Neural cell (in vitro differentiated cells): ENCODE results near the gene ZNF175. TPM values are rescaled to one million over a fixed set of nuclear protein-coding genes. Genes with fewer than 3 reads are reported as not detected.

Experiments
- H2AFZ ChIP-seq: fragments of 200-600, 300-800 bp; sonication (generic), shearing (Covaris generic); 2 replicates; pipeline ENCODE4 v1.6.0; 2014; ENCODE audit warnings: low read depth, mild to moderate bottlenecking, antibody characterized with exemption, low read length, moderate library complexity
- H3F3A ChIP-seq: fragments of 200-600 bp; shearing (Covaris generic); 2 replicates; pipeline ENCODE4 v1.6.1; 2016; ENCODE audit warnings: mild to moderate bottlenecking, moderate library complexity, mixed read lengths, antibody characterized with exemption, low read length; ENCODE audit not compliant: insufficient read depth, poor library complexity, severe bottlenecking
- H3K27ac ChIP-seq: fragments of 200-600, 300-800 bp; sonication (generic), shearing (Covaris generic); 2 replicates; pipeline ENCODE4 v1.5.1; 2014; ENCODE audit warnings: mild to moderate bottlenecking, low read length, moderate library complexity
- H3K27me3 ChIP-seq: fragments of 300-800, 200-600 bp; sonication (generic), shearing (Covaris generic); 2 replicates; pipeline ENCODE4 v1.6.0; 2014; ENCODE audit warnings: mild to moderate bottlenecking, low read depth, low read length, moderate library complexity; ENCODE audit not compliant: insufficient read depth
- H3K36me3 ChIP-seq: fragments of 300-800, 200-600 bp; sonication (generic), shearing (Covaris generic); 2 replicates; pipeline ENCODE4 v1.5.1; 2014; ENCODE audit warnings: mild to moderate bottlenecking, antibody characterized with exemption, low read length, moderate library complexity; ENCODE audit not compliant: insufficient read depth
- H3K4me2 ChIP-seq: fragments of 300-800, 200-600 bp; sonication (generic), shearing (Covaris generic); 2 replicates; pipeline ENCODE4 v1.6.0; 2014; ENCODE audit warnings: mild to moderate bottlenecking, low read length
- H3K4me3 ChIP-seq: fragments of 300-800, 200-600 bp; sonication (generic), shearing (Covaris generic); 2 replicates; pipeline ENCODE4 v1.5.1; 2014; ENCODE audit warnings: mild to moderate bottlenecking, low read length, moderate library complexity
- H3K79me2 ChIP-seq: fragments of 200-600 bp; shearing (Covaris generic); replicated peaks from 2 replicates; pipeline ENCODE4 v1.6.0; 2014; ENCODE audit warnings: mild to moderate bottlenecking, low read length, moderate library complexity; ENCODE audit not compliant: insufficient read depth
- H3K9ac ChIP-seq: fragments of 300-800, 200-600 bp; sonication (generic), shearing (Covaris generic); 2 replicates; pipeline ENCODE4 v1.6.1; 2016; ENCODE audit warnings: mild to moderate bottlenecking, low read length, mixed read lengths
- H3K9me2 ChIP-seq: fragments of 200-600 bp; shearing (Covaris generic); 2 replicates; pipeline ENCODE4 v1.6.1; 2016; ENCODE audit warnings: mild to moderate bottlenecking, low read length, mixed read lengths; ENCODE audit not compliant: insufficient read depth
- H3K9me3 ChIP-seq: fragments of 200-600, 300-800 bp; sonication (generic), shearing (Covaris generic); 2 replicates; pipeline ENCODE4 v1.6.1; 2016; ENCODE audit warnings: mild to moderate bottlenecking, mixed run types, low read length, moderate library complexity, mixed read lengths
- H4K20me1 ChIP-seq: fragments of 200-600 bp; shearing (Covaris generic); 2 replicates; pipeline ENCODE4 v1.6.1; 2016; ENCODE audit warnings: mild to moderate bottlenecking, mixed run types; ENCODE audit not compliant: insufficient read depth
- EP300 ChIP-seq: fragments of 450-650 bp; conservative IDR thresholded peaks from 2 replicates; pipeline ENCODE4 v1.6.1; 2014; ENCODE audit warnings: antibody characterized with exemption, mild to moderate bottlenecking, moderate library complexity; ENCODE audit not compliant: poor library complexity, severe bottlenecking
- EZH2 ChIP-seq: fragments of 200-600, 300-800 bp; shearing (Covaris generic), sonication (generic); IDR thresholded peaks from 2 replicates; pipeline ENCODE4 v1.6.1; 2014; ENCODE audit warnings: antibody characterized with exemption, low read length, borderline replicate concordance, mild to moderate bottlenecking; ENCODE audit not compliant: insufficient read depth, poor library complexity, severe bottlenecking
- MXI1 ChIP-seq: fragments of 450-650 bp; conservative IDR thresholded peaks from 2 replicates; pipeline ENCODE4 v1.6.1; 2014; ENCODE audit warnings: antibody characterized with exemption, mild to moderate bottlenecking; ENCODE audit not compliant: poor library complexity, severe bottlenecking
- POLR2AphosphoS5 ChIP-seq: IDR thresholded peaks from 2 replicates; pipeline ENCODE4 v1.6.1; 2012
- RAD21 ChIP-seq: fragments of 450-650 bp; conservative IDR thresholded peaks from 2 replicates; pipeline ENCODE4 v1.6.1; 2014; ENCODE audit warnings: antibody characterized with exemption, mild to moderate bottlenecking, moderate library complexity
- REST ChIP-seq: IDR thresholded peaks from 2 replicates; pipeline ENCODE4 v1.6.1; 2012; ENCODE audit warnings: borderline replicate concordance
- SMC3 ChIP-seq: fragments of 450-650 bp; conservative IDR thresholded peaks from 2 replicates; pipeline ENCODE4 v1.6.1; 2014; ENCODE audit warnings: antibody characterized with exemption, mild to moderate bottlenecking, moderate library complexity; ENCODE audit not compliant: poor library complexity
- TAF1 ChIP-seq: IDR thresholded peaks from 2 replicates; pipeline ENCODE4 v1.6.1; 2012; ENCODE audit warnings: low read depth
- polyA plus RNA-seq: library from polyadenylated mRNA; depleted of rRNA; stranded (reverse); fragments of >200 nt; gene quantifications from 2 replicates; pipeline ENCODE4 v1.2.3, GENCODE V29; 2014
- TF ChIP-seq, protein P1 (sequence below): fragments of 450-650 bp; IDR thresholded peaks from 2 replicates; pipeline ENCODE4 v1.5.1; 2014; ENCODE audit warnings: antibody characterized with exemption, mild to moderate bottlenecking, moderate library complexity; ENCODE audit not compliant: poor library complexity, severe bottlenecking

Gene ZNF175
- polyA plus RNA-seq, 1 donor from 2014 or later: 10.9 TPM

GRCh38 chr19:51590441-51590840, 19.4 kb downstream of the ZNF175 start:
- no peaks in the 10 kb centered on the region for H4K20me1 ChIP-seq
- H2AFZ ChIP-seq: no peak overlapping the region
- no peaks in the 10 kb centered on the region for H3K9me2 ChIP-seq
- no peak overlapping the region for H3K9ac ChIP-seq
- H3F3A ChIP-seq: no peaks in the 10 kb centered on the region
- no peak overlapping the region for H3K27ac ChIP-seq
- no peak overlapping the region for H3K4me2 ChIP-seq
- H3K9me3 ChIP-seq: no peaks in the 10 kb centered on the region
- H3K4me3 ChIP-seq: no peak overlapping the region
- TF ChIP-seq RAD21 (no peak), SMC3 (no peak), POLR2AphosphoS5 (no peak), REST (no peak), EP300 (no peak), TAF1 (no peak), EZH2 (no peak), MXI1 (no peak)
- TF ChIP-seq, protein P1, sequence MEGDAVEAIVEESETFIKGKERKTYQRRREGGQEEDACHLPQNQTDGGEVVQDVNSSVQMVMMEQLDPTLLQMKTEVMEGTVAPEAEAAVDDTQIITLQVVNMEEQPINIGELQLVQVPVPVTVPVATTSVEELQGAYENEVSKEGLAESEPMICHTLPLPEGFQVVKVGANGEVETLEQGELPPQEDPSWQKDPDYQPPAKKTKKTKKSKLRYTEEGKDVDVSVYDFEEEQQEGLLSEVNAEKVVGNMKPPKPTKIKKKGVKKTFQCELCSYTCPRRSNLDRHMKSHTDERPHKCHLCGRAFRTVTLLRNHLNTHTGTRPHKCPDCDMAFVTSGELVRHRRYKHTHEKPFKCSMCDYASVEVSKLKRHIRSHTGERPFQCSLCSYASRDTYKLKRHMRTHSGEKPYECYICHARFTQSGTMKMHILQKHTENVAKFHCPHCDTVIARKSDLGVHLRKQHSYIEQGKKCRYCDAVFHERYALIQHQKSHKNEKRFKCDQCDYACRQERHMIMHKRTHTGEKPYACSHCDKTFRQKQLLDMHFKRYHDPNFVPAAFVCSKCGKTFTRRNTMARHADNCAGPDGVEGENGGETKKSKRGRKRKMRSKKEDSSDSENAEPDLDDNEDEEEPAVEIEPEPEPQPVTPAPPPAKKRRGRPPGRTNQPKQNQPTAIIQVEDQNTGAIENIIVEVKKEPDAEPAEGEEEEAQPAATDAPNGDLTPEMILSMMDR: no peak
- H3K79me2 ChIP-seq: peaks cover 2% of the 10 kb centered on the region
- peaks cover 27% of the 10 kb centered on the region for H3K36me3 ChIP-seq
- H3K27me3 ChIP-seq: no peaks in the 10 kb centered on the region

GRCh38 chr19:51592521-51592920, 21.4 kb downstream of the ZNF175 start:
- no peak overlapping the region for H3K4me2 ChIP-seq
- H3K79me2 ChIP-seq: peaks cover 2% of the 10 kb centered on the region
- H3K27ac ChIP-seq: no peak overlapping the region
- H2AFZ ChIP-seq: no peak overlapping the region
- peak overlapping the region; percentile 87 for H3K4me3 ChIP-seq
- no peaks in the 10 kb centered on the region for H3K9me2 ChIP-seq
- H3K36me3 ChIP-seq: peaks cover 7% of the 10 kb centered on the region
- no peak for TF ChIP-seq POLR2AphosphoS5
- no peak for TF ChIP-seq SMC3
- TF ChIP-seq EP300: no peak
- TF ChIP-seq, protein P1: no peak
- TF ChIP-seq RAD21: no peak
- no peak for TF ChIP-seq TAF1
- TF ChIP-seq MXI1: no peak
- no peak for TF ChIP-seq EZH2
- no peak for TF ChIP-seq REST
- no peaks in the 10 kb centered on the region for H3K27me3 ChIP-seq
- no peaks in the 10 kb centered on the region for H3K9me3 ChIP-seq
- no peak overlapping the region for H3K9ac ChIP-seq
- no peaks in the 10 kb centered on the region for H4K20me1 ChIP-seq
- H3F3A ChIP-seq: no peaks in the 10 kb centered on the region
